ENCODE data around the gene TRAF2. TPM values are rescaled to one million over a fixed set of nuclear protein-coding genes. Genes with fewer than 3 reads are reported as not detected.
A peak's percentile ranks its signal among the peaks of the same experiment; 100 is the strongest.

Gene TRAF2
- total and polyA plus RNA-seq, 9 of the 15 experiments (the other 6 are each of a cell fraction or from before 2014, with no cell fraction given): 0.24 to 45.2 (median 18.0) TPM

- TF ChIP-seq, protein P1, sequence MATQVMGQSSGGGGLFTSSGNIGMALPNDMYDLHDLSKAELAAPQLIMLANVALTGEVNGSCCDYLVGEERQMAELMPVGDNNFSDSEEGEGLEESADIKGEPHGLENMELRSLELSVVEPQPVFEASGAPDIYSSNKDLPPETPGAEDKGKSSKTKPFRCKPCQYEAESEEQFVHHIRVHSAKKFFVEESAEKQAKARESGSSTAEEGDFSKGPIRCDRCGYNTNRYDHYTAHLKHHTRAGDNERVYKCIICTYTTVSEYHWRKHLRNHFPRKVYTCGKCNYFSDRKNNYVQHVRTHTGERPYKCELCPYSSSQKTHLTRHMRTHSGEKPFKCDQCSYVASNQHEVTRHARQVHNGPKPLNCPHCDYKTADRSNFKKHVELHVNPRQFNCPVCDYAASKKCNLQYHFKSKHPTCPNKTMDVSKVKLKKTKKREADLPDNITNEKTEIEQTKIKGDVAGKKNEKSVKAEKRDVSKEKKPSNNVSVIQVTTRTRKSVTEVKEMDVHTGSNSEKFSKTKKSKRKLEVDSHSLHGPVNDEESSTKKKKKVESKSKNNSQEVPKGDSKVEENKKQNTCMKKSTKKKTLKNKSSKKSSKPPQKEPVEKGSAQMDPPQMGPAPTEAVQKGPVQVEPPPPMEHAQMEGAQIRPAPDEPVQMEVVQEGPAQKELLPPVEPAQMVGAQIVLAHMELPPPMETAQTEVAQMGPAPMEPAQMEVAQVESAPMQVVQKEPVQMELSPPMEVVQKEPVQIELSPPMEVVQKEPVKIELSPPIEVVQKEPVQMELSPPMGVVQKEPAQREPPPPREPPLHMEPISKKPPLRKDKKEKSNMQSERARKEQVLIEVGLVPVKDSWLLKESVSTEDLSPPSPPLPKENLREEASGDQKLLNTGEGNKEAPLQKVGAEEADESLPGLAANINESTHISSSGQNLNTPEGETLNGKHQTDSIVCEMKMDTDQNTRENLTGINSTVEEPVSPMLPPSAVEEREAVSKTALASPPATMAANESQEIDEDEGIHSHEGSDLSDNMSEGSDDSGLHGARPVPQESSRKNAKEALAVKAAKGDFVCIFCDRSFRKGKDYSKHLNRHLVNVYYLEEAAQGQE (IDR thresholded peaks at IDR 0.05; ENCODE audit: borderline replicate concordance): no peak
- TF ChIP-seq, protein P1 (CRISPR knock-in tag; IDR thresholded peaks at IDR 0.05; ENCODE audit: low read depth): peak; percentile 79; the same call in 1 of the 2 replicates
- TF ChIP-seq GATAD2B (IDR thresholded peaks at IDR 0.05; ENCODE audit: borderline replicate concordance) (peak; percentile 97), ZFP36 (IDR thresholded peaks at IDR 0.05; ENCODE audit: low read depth, low read length, partially characterized antibody) (no peak), TSC22D4 (tag; IDR thresholded peaks at IDR 0.05) (no peak), DPF2 (IDR thresholded peaks at IDR 0.05) (no peak), STAT5A (IDR thresholded peaks at IDR 0.05; ENCODE audit: borderline replicate concordance, low read length) (no peak), YBX1 (IDR thresholded peaks at IDR 0.05) (no peak), ZNF3 (CRISPR knock-in tag; IDR thresholded peaks at IDR 0.05) (no peak), ARNT (IDR thresholded peaks at IDR 0.05) (no peak), ZNF12 (CRISPR knock-in tag; IDR thresholded peaks at IDR 0.05) (no peak; the same call in 1 of the 2 replicates), TSHZ1 (CRISPR knock-in tag; IDR thresholded peaks at IDR 0.05) (no peak), ZNF699 (CRISPR knock-in tag; IDR thresholded peaks at IDR 0.05; ENCODE audit: insufficient replicate concordance) (no peak), TARDBP (IDR thresholded peaks at IDR 0.05) (no peak), MYC (IDR thresholded peaks at IDR 0.05; ENCODE audit: low read depth, low read length) (no peak), MYC (CRISPR knock-in tag; IDR thresholded peaks at IDR 0.05; ENCODE audit: borderline replicate concordance, low read depth) (no peak), ERF (CRISPR knock-in tag; IDR thresholded peaks at IDR 0.05) (peak; percentile 46; the same call in 1 of the 2 replicates), L3MBTL2 (IDR thresholded peaks at IDR 0.05) (no peak)
- TF ChIP-seq, protein P2, sequence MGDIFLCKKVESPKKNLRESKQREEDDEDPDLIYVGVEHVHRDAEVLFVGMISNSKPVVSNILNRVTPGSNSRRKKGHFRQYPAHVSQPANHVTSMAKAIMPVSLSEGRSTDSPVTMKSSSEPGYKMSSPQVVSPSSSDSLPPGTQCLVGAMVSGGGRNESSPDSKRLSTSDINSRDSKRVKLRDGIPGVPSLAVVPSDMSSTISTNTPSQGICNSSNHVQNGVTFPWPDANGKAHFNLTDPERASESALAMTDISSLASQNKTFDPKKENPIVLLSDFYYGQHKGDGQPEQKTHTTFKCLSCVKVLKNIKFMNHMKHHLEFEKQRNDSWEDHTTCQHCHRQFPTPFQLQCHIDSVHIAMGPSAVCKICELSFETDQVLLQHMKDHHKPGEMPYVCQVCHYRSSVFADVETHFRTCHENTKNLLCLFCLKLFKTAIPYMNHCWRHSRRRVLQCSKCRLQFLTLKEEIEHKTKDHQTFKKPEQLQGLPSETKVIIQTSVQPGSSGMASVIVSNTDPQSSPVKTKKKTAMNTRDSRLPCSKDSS (IDR thresholded peaks at IDR 0.05; ENCODE audit: low read depth, partially characterized antibody): no peak
Measured at GRCh38 chr9:136944212-136944518, 57.8 kb downstream of the TRAF2 start (continued).
